Smooth muscle cell of the brain vasculature (primary cell): ENCODE data around the gene C19orf81.

Experiments
- DNase-seq: peaks from one replicate; pipeline ENCODE4 v3.0.0-alpha.2; 2012; ENCODE audit warnings: low read depth, low spot score

The C19orf81 gene

DNA sequence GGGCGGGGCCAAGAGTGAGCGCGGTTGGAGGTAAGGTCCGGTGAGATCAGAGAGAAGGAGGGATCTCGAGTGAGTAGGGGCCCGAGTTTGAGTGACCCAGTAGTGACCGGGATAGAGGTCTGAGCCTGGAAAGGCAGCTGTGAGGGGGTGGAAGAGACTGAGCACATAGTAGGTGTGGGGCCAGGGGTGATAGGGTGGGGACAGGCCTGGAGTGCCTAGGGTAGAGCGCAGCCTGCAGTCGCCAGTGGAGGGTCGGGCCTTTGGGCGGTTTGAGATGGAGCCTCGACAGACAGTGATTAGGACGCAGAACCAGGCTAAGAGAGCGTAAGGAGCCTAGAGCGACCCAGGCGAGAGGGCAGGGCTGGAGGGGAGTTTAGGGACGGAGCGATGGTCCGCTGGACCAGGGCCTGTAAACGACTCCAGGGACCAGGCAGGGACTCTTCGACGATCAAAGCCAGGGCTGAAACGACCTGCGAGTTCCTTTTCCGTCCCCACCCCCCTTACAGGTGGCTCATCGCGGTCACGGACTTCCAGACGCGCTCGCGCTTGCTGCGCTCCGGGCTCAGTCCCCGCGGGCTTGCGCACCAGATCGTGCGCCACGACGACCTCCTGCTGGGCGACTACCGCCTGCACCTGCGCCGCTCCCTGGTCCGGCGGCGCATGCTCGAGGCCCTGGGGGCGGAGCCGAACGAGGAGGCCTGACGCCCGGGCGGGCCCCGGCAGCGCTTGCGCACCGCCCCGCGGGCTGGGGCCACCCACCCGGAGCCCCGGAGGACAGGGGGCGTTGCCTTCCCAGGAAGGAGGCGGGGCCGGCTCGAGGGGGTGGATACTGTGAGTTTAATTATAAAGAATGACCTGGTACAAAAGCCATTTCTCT, 9.4 kb downstream of the C19orf81 start:
- no peak for DNase-seq

DNA sequence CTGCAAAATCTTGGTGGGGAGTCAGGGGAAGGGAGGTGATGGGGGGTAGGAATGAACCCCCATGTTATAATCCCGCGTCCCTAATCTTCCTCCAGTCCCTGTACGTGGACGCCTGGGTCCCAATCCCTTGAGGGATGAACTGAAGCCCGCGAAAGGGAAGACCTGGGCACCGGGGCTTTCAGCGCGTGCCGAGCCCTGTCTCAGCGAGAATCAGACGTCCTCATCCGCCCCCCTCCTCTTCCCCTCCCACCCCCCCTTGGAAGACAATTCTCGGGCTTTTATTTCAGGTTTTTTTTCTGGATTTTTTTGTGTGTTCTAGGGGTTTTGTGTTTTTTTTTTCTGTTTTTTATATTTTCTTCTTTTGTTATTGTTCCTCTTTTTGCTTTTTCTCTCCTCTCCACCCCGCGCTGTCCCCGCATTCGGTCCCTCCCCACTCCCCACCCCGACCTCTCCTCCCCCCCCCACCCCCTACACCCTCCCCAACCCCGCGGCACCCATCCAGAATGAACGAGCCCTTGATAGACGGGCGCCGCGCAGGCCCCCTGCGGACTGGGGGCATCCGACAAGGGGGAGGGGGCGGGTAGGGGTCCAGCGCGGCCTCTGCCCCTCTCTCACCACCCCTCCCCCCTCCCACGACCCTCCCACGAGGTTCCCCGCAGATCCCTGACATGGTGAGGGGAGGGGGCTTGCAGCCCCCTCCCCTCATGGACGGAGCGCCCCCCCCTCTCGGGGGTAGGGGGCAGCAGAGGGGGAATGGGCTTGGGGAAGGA, 10.3 kb downstream of the C19orf81 start:
- no peak for DNase-seq

DNA sequence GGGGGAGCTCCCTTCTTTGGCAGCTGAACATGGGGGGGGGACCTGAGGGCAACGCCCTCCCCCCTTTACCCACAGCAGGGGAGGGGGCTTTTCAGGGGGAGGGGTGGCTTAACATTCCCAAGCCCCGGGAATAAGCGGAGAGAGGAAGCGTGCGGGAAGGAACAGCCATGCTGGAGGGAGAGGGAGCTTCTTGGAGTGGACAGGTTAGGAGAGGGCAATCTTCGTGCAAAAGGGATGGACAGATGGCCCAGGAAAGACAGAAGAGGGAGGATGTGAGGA, 10.8 kb downstream of the C19orf81 start:
- no peak for DNase-seq

DNA sequence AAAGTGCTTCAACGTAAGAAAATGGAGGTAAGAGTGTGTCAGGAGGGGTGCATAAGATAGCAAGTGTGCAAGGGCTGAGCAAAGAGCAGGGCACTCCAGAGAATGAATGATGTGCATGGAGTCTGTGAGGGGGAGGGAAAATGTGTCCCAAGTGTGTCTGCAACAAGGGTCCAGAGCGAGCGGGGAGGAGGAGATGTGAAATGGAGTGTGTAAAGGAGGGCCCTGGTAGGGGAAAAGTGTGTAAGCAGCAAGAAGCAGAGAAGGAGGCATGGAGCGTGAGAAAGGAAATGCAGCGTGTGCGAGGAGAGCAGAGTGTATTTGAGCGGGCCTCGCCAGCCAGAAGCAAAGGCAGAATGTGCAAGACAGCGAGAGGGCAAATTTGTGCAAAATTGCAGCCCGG, 11.8 kb downstream of the C19orf81 start:
- no peak for DNase-seq

DNA sequence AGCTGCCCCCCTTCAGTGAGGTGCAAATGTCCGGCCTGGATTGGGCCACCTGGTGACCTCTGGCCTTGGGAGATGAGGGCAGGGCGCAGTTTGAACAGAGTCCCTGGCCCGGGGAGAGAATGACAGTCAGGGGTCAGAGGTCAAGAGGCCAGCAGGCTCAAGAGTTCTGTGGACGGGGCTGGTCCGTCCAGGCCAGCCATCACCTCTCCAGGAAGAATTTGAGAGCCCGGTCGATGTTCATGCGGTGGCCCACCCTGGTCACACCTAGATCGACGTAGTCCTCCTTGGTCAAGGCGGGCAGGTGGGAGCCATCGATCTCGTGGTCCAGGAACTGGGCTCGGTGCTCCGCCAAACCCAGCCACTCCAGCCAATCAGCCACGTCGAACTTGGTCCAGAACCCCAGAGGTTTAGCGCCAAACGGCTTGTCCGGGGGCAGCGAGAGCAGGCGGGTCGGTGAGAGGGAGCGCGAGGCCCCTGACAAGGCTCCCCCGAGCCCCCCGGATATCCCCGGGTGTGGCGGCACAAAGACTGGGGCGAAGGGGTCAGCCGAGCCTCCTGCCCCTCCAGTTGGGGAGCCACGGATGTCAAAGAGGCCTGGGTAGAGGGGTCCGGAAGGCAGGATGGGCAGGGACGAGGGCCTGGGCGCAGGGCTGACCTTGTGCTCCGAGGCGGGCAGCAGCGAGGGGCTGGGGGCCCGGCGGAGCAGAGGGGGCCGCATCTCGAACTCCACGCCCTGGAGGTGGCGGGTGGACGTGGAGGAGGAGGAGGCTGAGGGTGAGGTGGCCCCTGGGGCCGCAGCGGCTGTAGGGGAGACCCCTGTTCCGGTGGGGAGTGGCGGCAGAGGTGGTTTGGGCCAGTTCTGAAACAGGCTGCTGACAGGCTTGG, 12.8 kb downstream of the C19orf81 start:
- no peak for DNase-seq

DNA sequence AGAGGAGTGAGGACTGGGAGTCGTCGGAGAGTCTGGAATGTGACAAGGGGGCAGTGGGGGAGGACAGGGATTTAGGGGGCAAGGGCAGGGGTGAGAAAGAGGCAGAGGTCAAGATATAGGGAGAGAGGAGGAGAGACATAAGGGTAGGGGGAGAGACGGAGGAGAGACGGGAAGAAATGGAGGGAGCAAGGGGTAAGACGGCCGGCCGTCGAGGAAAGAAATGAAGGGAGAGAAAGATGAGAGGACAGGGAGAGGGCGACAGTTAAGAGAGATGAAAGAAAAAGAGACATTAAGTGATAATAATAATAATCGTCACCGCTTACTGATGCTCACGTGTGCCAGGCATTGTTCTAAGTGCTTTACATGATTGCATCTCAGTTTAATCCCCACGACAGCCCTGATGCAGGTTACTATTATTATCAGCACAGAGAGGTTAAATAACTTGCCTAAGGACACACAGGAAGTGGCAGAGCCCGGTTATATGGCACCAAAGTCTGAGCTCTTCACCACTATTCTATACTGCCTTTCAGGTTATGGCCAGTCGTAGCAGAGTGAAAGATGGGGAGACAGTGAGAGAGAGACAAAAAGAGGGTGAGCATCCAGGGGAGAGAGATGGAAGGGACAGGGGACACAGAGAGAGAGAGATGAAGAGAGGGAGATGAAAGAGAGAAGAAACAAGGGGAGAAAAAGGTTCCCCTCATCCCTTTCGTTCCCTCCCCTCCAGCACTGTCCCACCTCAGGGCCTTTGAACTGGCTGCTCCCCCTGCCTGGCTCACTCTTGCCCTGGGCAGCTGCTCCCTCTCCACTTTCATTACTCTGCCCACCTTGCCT, 13.6 kb downstream of the C19orf81 start:
- DNase-seq, result no peak

DNA sequence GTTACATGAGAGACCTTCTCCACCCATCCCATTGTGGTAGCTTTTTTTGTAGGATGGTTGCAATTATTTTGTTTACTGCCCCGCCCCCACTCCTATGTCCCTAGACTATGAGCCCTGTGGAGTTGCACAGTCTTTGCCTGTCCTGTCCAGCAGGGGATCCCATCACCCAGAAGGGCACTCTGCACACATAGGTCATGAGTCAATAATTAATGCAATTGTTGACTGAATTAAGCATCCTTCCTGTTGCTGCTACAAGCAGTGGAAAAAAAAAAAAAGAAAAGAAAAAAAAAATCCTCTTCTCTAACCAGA, 14.2 kb downstream of the C19orf81 start:
- no peak for DNase-seq

DNA sequence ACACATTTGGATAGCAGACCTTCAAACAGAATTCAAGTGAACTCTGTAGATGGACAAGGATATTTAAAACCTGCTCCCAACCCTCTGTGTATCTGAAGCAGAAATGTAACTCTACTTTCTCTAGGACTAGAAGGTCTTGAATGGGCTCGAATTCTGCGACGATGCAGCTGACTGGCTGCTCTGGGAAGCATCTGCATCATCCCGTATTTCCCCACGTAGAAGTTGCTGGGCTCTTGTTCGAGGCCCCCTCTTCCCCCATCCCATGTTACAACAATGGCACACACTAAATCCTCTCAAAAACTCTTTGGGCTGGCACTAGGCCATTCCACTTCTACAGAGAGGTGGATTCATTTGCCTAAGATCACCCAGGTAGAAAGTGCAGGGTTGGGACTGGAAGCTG, 15.0 kb downstream of the C19orf81 start:
- no peak for DNase-seq

DNA sequence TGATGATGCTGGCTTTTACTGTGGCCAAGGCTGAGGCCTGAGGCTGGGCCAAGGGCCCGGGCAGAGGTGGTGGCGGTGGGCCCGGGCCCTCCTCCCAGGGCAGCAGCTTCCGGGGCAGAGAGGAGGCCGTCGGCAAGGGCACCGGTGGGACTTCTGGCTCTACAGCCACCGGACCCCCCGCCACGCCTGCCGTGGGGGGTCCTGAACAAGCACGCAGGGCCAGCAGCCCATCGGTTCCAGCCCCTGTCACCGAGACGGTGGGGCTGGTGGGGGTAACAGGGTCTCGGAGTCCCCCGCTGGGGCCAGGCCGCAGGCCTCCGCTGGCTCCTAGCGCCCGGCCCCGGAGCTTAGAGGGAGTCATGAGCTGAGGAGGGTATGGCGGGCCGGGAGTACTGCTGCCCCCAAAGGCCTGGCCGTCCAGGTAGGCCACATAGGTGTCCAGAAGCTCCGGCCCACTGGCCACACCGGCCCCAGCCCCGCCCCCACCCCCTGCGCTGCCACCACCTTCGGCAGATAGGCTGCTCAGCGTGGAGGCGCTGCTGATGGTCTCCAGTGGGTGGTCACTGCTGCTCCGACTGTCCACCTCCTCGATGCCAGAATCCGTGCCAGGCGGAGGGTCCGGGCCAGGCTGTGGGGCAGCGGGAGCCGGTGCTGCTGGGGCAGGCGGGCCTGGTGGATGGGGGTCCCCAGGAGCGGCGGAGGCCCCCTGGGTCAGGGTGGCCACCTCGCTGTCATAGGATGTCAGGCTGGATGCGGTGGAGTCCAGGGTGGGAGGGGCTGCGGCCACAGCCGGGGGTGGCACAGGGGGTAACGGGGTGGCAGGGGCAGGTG, 17.3 kb downstream of the C19orf81 start:
- DNase-seq, result no peak

DNA sequence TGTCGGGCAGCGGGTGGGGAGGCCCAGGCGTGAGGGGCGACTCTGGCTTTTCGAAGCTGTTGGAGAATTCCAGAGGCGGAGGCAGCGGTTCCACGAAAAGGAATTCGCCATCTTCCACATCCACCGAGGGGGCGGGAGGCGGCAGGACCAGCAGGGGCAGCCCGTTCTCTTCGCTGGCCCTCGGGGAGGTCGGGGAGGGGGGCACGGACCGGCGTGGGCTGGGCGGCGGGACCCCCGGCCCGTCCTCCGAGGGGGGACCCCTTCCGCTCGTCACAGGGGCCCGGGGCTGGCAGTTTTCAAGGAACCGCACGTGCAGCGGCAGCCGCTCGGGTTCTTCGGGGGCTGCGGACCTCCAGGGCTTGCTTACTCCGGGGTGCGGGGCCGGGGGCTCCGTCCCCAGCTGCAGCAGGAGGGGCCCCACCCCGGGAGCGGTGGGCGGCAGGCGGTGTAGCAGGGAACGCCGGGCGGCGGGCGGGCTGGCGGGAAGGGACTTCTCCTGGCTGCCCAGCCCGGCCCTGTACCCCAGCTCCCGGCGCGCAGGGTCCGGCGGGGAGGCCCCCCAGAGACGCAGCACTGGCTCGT, 18.0 kb downstream of the C19orf81 start:
- no peak for DNase-seq

DNA sequence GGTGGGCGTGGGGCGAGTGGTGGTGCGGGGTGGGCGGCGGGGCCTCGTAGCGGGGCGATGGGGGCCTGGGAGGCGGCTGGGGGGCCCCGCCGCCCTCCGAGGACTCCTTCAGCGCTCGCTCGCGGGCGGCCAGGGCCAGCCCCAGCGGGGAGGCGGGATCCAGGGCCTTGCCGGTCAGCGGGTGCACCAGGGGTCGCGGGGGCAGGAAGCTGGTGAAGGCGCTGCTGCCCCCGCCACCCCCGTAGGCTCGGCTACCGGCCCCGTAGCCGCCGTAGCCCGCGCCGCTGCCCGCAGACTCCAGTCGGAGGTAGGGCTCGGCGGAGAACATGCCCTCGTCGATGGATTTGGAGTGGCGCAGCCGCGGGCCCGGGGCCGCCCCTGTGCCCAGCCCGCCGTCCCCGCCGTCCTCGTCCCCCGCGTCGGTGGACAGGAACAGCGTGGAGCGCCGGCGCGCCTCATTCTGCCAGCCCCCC, 18.6 kb downstream of the C19orf81 start:
- DNase-seq, result no peak

DNA sequence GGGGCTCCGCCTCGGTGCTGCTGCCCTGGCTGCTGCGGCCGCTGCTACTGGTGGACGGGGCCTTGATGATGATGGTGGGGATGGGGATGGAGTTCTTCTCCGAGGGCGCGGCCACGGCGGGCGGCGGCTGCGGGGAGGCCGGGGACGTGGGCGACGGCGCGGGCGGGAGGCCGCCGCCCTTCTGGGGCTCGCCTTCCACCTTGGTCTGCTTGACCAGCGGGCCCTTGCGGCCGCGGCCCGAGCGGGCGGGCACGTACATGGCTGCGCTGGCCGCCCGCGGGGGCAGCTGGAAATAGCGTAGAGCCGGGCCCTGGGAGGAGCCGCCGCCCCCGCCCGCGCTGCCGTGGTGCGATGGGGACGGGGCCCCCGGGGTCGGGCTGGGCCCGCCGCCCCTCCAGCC, 19.2 kb downstream of the C19orf81 start:
- DNase-seq, result no peak

DNA sequence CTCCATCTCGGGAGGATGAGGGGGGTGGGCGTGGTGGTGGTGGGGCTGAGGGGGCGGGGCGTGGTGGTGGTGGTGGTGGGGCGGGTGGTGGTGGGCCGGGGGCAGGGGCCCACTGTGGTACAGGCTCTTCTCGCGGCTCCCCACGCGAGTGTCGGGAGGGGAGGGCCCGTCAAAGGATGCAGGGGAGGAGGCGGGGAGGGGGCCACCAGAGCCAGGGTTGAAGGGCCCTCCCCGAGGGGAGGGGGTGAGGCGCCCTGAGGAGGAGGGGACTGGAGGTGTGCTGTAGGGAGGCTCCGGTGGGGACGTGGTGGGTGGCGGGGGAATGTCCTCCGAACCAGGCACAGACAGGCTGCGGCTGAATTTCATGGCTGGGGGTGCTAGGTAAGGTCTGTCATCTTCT, 19.6 kb downstream of the C19orf81 start:
- no peak for DNase-seq

DNA sequence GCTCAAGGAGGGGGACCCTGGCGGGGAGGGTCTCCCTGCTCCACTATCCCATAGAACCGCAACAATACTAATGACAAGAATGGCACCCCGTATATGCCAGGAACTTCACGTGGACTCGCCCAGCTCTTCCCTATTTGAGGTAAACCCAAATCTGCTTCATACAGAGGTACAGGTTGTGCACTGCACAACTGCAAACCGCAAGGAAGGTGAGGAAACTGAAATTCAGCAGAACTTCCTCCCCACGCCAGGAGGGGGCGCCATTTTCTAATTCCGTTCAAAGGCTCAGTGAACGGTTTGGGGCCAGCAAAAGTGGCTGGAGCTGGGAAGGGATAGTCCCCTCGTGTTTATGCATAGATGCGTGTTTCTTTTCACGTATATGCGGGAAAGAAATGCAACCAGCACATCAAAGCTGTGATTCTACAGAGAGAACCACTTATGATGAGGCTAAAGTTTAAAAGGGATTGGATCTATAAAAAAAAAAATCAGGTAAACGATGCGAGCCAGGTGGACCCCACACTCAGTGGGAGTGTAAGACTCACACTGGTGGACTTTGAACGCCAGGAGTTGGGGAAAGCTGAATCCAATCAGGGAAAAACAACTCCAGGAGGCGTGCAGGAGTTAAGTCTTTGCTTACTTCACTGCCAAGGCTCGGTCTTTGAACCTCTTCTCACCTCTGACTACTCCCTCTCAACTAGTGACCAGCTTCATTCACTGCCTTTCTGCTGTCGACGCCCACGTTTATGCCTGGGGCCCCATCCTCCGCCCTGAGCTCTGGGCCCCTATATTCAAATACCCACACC, 20.3 kb downstream of the C19orf81 start:
- DNase-seq, result no peak

DNA sequence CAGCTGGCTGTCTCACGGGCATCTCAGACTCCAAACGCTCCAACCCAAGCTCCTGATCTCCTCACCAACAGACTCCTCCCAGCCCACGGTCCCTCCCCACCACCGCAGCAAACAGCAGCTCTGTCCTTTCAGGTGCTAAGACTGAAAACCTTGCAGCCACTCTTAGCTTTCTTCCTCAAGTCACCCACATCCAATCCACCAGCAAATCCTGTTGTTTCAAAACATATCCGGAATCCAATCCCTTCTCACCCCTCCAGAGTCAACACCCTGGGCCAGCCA, 20.8 kb downstream of the C19orf81 start:
- DNase-seq, result no peak

DNA sequence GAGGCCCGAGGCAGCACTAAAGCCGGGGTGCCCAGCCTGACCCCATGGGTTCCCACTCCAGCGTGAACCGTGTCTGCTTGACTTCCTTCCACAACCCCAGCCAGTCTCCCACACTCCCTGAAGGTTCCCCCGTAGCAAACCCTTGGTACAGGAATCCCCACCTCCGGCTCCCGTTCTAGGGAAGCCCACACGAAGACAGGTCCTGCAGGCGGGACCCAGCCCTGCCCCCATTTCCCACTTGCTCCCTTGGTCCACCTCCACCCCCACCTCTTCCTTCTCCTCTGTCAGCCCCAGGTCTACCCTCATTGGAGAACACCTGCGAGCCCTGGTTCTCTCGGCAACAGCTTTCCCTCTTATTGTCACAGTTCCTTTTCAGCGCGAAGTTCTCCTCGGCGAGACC, 23.9 kb downstream of the C19orf81 start:
- no peak for DNase-seq

DNA sequence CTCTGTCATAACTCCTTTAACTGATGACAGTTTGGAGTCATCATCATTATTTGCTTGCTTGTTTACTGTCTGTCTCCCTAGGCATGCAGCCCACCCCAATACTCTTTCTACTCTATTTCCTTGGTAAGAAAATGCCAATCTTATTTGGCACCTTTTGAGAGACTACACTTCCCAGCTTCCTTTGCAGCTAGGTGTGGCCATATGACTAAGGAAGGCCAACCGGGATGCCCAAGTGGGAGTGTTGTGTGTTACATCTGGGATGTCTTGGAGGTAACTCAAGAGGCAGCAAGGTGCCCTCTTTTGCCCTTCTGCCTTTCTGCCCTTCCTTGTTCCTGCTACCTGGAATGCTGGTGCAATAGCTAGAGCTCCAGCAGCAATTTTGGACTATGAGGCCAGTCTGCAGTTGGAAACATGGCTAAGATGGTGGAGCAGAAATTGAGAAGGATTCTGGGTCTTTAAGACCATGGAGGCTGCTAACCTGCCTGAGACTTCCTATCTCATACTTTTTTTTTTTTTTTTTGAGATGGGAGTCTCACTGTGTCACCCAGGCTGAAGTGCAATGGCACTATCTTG, 27.5 kb downstream of the C19orf81 start:
- no peak for DNase-seq

DNA sequence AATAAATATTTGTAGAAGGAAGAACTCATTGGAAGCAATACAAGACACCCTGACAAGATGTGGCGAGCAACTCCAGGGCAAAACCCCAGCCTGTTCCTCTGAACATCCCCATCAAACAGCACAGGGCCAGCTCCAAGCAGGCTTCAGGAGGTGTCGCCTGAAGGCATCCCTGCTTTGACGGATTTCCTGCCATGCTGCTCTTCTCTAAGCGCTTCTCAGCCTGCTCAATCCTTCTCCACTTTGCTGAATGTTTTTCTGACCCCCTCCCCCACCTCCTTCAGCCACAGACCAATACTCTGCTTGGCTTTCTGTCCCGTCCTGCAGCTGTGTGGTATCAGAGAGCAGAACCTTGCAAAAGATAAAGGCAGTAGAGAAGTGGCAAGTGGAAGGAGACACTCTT, 28.4 kb downstream of the C19orf81 start:
- no peak for DNase-seq

DNA sequence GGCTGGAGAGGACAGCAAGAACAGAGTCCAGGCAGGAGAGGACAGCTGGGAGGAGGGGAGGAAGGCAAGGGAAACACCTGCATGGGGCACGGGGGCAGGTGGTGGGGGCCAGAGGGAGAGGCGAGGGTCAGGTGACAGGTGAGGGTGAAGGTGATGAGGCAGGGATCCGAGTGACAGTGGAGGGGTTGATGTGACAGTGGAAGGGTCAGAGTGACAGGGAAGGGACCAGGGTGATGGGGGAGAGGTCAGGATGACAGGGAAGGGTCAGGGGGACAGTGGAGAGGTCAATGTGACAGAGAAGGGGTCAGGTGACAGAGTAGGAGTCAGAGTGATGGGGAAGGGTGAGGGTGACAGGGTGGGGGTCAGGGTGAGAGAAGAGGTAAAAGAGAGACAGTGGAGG, 29.1 kb downstream of the C19orf81 start:
- no peak for DNase-seq
